DMS114 treated with DMSO at 0.1 percent for 48 hours (cell line): ENCODE data around the gene FHIP1A.
A peak's percentile ranks its signal among the peaks of the same experiment; 100 is the strongest.
"Not testable (repeated sequence)": the region's sequence is repeated elsewhere in the genome, so short reads cannot be mapped to it uniquely, and the experiment has no call there.

ENCODE experiments used
- DNase-seq: peaks from one replicate; lab custom pipeline; 2025; ENCODE audit not compliant: unreplicated experiment; lab: John Stamatoyannopoulos, UW

FHIP1A gene

GRCh38 chr4:151408630-151409469, at the start of gene FHIP1A:
FHIP1A (plus strand) TSS chr4:151409176; CDS start chr4:151566260, 157,084 bp downstream.
- DNase-seq, result peak; percentile 4

GRCh38 chr4:151359576-151359975, 49.4 kb upstream of the FHIP1A start:
- DNase-seq, result no peak

- no peak for DNase-seq
Measured at GRCh38 chr4:151361126-151361525, 47.9 kb upstream of the FHIP1A start.

- DNase-seq, result no peak
Measured at GRCh38 chr4:151361966-151362365, 47.0 kb upstream of the FHIP1A start.

- DNase-seq, result peak; percentile 68
Measured at GRCh38 chr4:151362404-151363164, 46.4 kb upstream of the FHIP1A start.

- DNase-seq, result no peak
Measured at GRCh38 chr4:151376540-151376939, 32.4 kb upstream of the FHIP1A start.

- DNase-seq, result no peak
Measured at GRCh38 chr4:151389311-151389710, 19.7 kb upstream of the FHIP1A start.

- DNase-seq, result not testable (repeated sequence)
Measured at GRCh38 chr4:151389799-151390198, 19.2 kb upstream of the FHIP1A start.

GRCh38 chr4:151395873-151396272, 13.1 kb upstream of the FHIP1A start:
- no peak for DNase-seq

GRCh38 chr4:151400343-151400742, 8.6 kb upstream of the FHIP1A start:
- DNase-seq, result no peak

- DNase-seq, result no peak
Measured at GRCh38 chr4:151401739-151402138, 7.2 kb upstream of the FHIP1A start.

GRCh38 chr4:151402145-151402865, 6.7 kb upstream of the FHIP1A start:
- DNase-seq, result no peak

- no peak for DNase-seq
Measured at GRCh38 chr4:151403656-151404055, 5.3 kb upstream of the FHIP1A start.

GRCh38 chr4:151404802-151405201, 4.2 kb upstream of the FHIP1A start:
- not testable (repeated sequence) for DNase-seq

- DNase-seq, result no peak
Measured at GRCh38 chr4:151407018-151407417, 2.0 kb upstream of the FHIP1A start.

- no peak for DNase-seq
Measured at GRCh38 chr4:151407466-151408379, 1.3 kb upstream of the FHIP1A start.

GRCh38 chr4:151408380-151408629, 671 bp upstream of the FHIP1A start:
- no peak for DNase-seq

GRCh38 chr4:151409470-151410313, 716 bp downstream of the FHIP1A start:
- DNase-seq, result no peak

GRCh38 chr4:151415978-151416377, 7.0 kb downstream of the FHIP1A start:
- DNase-seq, result no peak

- DNase-seq, result no peak
Measured at GRCh38 chr4:151417164-151417571, 8.2 kb downstream of the FHIP1A start.
